H7 (cell line): ENCODE data around the gene RAF1. TPM values are rescaled to one million over a fixed set of nuclear protein-coding genes. Genes with fewer than 3 reads are reported as not detected.
"Not testable (repeated sequence)": the region's sequence is repeated elsewhere in the genome, so short reads cannot be mapped to it uniquely, and the experiment has no call there.

Source experiments
- DNase-seq: peaks from one replicate; pipeline ENCODE4 v3.0.0; 2012
- H3K27me3 ChIP-seq: 2 replicates; pipeline ENCODE4 v1.6.0; 2011; ENCODE audit warnings: mild to moderate bottlenecking, low read length; ENCODE audit not compliant: control insufficient read depth, insufficient read depth
- H3K36me3 ChIP-seq: replicated peaks from 2 replicates; pipeline ENCODE4 v1.5.1; 2011; ENCODE audit warnings: low read length; ENCODE audit not compliant: control insufficient read depth, insufficient read depth
- H3K4me3 ChIP-seq: 2 replicates; pipeline ENCODE4 v1.5.1; 2011; ENCODE audit warnings: low read depth, mild to moderate bottlenecking, control low read depth, low read length, moderate library complexity; ENCODE audit not compliant: insufficient read depth
- total RNA-seq: library from RNA; depleted of rRNA; stranded (reverse); fragments of >200 nt; shearing (Covaris generic); gene quantifications from 2 replicates; pipeline ENCODE4 v1.2.3, GENCODE V29; 2014; rRNA removed

RAF1 gene
- 158 and 164 TPM in 2 replicates for total RNA-seq

GRCh38 chr3:12663936-12664908 is at the start of gene RAF1:
RAF1 (minus strand) TSS chr3:12664117; CDS start chr3:12618721, 45,396 bp downstream.
- Histone ChIP-seq H3K36me3 (no peaks in the 10 kb centered on the region), H3K4me3 (peak within 1 kb of the TSS; percentile 90), H3K27me3 (no peaks in the 10 kb centered on the region)
- peak; percentile 98 for DNase-seq

GRCh38 chr3:12710062-12710461 is 46.1 kb upstream of the RAF1 start:
- Histone ChIP-seq H3K36me3 (no peaks in the 10 kb centered on the region), H3K4me3 (no peak overlapping the region), H3K27me3 (no peaks in the 10 kb centered on the region)
- no peak for DNase-seq

- no peak for DNase-seq
- H3K36me3 ChIP-seq, result no peaks in the 10 kb centered on the region
- H3K4me3 ChIP-seq, result no peak overlapping the region
- H3K27me3 ChIP-seq, result no peaks in the 10 kb centered on the region
Observed at GRCh38 chr3:12709334-12709733, 45.4 kb upstream of the RAF1 start.

DNA sequence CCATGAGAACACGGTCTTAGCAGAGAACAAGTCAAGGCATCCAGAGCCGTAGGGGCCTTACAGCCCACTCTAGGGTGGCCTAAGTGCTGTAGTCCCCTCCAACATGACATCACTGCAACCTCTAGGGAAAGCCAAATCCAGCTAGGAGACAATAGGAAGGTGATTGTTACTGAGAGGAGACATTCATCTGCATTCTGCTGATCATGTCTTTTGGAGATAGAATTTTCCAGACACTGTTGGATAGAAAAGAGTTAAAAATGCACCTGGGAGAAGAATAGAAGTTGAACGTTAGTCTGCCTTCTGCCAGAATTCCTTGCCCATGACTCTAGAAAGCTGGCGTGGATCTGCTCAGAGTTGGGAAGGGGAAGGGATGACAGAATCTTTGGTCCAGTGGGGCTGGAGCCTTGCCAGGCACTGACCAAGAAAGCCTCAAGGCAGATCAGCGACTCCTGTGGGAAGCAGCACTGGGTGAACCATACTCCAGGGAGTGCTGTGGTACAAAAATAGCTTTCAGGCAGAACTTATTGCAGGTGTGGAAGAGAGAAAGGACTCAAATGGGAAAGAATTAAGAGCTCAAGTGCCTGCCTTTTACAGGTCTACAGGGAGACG is 44.8 kb upstream of the RAF1 start:
- no peak overlapping the region for H3K4me3 ChIP-seq
- no peak for DNase-seq
- H3K36me3 ChIP-seq, result no peaks in the 10 kb centered on the region
- H3K27me3 ChIP-seq, result no peaks in the 10 kb centered on the region

GRCh38 chr3:12707449-12707848 is 43.5 kb upstream of the RAF1 start:
- Histone ChIP-seq H3K27me3 (no peaks in the 10 kb centered on the region), H3K36me3 (no peaks in the 10 kb centered on the region), H3K4me3 (no peak overlapping the region)
- DNase-seq, result no peak

DNA sequence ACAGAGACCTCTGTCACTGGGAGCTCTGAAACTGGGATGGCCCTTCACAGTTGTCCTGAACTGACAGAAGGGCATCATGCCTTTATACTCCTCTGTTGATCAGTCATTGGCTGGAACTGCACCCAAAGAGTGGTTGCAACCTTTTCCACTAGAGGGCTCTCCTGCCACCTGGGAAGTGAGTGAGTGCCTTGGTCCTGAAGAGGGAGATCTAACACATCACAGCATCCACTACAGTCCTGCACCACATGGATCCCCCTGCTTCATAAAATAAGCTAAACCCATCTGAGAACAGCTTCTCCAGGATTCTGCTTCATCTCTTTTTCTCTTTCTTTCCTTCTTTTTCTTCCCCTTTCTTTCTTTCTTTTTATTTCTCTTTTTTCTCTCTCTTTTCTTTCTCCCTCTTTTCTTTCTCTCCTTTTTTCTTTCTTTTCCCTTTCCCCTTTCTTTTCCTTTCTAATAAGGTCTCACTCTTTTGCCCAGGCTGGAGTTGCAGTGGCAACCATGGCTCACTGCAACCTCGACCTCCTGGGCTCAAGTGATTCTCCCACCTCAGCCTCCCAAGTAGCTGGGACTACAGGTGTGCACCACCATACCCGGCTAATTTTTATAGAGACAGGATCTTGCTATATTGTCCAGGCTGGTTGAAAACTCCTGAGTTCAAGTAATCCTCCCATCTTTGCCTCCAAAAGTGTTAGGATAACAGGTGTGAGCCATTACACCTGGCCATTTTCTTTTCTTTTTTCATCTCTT is 42.8 kb upstream of the RAF1 start:
- peak; percentile 80 for DNase-seq
- Histone ChIP-seq H3K36me3 (no peaks in the 10 kb centered on the region), H3K4me3 (no peak overlapping the region)

GRCh38 chr3:12705981-12706380 is 42.1 kb upstream of the RAF1 start:
- Histone ChIP-seq H3K4me3 (no peak overlapping the region), H3K27me3 (no peaks in the 10 kb centered on the region), H3K36me3 (no peaks in the 10 kb centered on the region)
- DNase-seq, result no peak

More for the DNA sequence above, 42.8 kb upstream of the RAF1 start:
- H3K27me3 ChIP-seq, result no peaks in the 10 kb centered on the region

GRCh38 chr3:12705374-12705926 is 41.5 kb upstream of the RAF1 start:
- Histone ChIP-seq H3K27me3 (no peaks in the 10 kb centered on the region), H3K4me3 (no peak overlapping the region), H3K36me3 (no peaks in the 10 kb centered on the region)
- no peak for DNase-seq

DNA sequence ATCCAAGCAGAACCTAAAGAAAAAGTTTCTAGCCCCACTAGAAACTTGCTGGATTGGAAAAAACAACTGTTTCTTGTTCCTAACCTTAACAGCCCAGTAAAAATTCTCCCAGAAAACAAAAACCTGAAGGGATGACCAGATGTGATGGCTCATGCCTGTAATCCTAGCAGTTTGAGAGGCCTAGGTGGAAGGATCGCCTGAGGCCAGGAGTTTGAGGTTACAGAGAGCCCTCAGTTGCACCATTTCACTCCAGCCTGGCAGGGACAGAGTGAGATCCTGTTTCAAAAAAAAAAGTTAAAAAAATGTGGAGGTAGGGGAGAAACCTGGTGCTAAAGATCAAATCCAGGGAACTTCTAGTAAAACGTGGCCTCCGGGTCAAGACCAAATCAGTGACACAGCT is 38.6 kb upstream of the RAF1 start:
- no peaks in the 10 kb centered on the region for H3K27me3 ChIP-seq
- DNase-seq, result no peak
- H3K36me3 ChIP-seq, result no peaks in the 10 kb centered on the region
- H3K4me3 ChIP-seq, result no peak overlapping the region

- DNase-seq, H3K4me3 ChIP-seq, H3K27me3 ChIP-seq, H3K36me3 ChIP-seq: not testable (repeated sequence)
Observed at GRCh38 chr3:12701601-12702000, 37.7 kb upstream of the RAF1 start.

GRCh38 chr3:12700800-12701199 is 36.9 kb upstream of the RAF1 start:
- no peak overlapping the region for H3K4me3 ChIP-seq
- no peaks in the 10 kb centered on the region for H3K36me3 ChIP-seq
- no peak for DNase-seq
- no peaks in the 10 kb centered on the region for H3K27me3 ChIP-seq

DNA sequence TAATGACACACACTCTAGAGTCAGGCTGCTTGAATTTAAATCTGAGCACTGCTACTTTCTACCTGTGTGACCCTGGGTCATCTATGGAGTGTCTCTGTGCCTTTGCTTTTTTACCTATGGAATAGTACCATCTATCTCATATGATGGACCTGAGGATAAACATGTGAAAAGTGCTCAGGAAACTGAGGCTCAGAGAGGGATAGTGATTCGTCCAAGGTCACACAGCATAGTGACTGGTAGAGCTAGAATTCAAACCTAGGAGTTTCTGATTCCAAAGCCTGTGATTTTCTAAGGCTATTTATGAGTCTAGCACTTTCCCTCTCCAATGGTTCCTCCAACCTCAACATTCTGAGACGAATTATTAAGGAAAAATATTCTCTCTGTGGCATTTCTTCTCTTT is 32.0 kb upstream of the RAF1 start:
- no peaks in the 10 kb centered on the region for H3K27me3 ChIP-seq
- DNase-seq, result no peak
- H3K36me3 ChIP-seq, result no peaks in the 10 kb centered on the region
- no peak overlapping the region for H3K4me3 ChIP-seq

DNA sequence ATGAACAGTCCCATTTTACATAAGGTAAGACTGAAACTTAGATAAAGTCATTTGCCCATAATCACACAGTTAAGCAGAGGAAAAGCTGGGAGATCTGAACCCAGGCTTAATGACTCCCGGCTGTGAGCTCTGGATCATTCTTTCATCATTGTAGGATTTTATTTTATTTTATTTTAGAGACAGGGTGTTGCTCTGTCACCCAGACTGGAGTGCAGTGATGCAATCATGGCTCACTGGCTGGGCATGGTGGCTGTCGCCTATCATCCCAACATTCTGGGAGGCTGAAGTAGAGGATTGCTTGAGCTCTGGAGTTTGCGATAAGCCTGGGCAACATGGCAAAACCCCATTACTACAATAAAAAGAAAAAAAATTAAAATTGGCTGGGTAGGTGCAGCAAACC is 31.2 kb upstream of the RAF1 start:
- DNase-seq, result no peak
- no peaks in the 10 kb centered on the region for H3K36me3 ChIP-seq
- H3K4me3 ChIP-seq, result no peak overlapping the region
- no peaks in the 10 kb centered on the region for H3K27me3 ChIP-seq

DNA sequence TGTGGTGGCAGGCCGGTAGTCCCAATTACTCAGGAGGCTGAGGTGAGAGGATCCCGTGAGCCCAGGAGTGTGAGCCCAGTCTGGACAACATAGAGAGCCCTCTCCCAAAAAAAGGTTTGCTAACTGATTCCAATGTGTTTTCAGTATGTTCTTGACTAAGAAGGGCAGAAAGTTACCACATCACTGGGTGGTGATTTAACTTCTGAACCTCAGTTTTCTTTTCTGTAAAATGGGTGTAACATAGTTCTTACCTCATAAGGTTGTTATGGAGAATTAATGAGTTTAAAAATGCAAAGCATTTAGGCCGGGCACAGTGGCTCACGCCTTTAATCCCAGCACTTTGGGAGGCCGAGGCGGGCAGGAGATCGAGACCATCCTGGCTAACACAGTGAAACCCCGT is 28.5 kb upstream of the RAF1 start:
- no peaks in the 10 kb centered on the region for H3K36me3 ChIP-seq
- H3K27me3 ChIP-seq, result no peaks in the 10 kb centered on the region
- no peak overlapping the region for H3K4me3 ChIP-seq
- no peak for DNase-seq
